ENCODE measurements around the gene LTBP4.
"Not testable (repeated sequence)": the region's sequence is repeated elsewhere in the genome, so short reads cannot be mapped to it uniquely, and the experiment has no call there.

LTBP4 gene

DNA sequence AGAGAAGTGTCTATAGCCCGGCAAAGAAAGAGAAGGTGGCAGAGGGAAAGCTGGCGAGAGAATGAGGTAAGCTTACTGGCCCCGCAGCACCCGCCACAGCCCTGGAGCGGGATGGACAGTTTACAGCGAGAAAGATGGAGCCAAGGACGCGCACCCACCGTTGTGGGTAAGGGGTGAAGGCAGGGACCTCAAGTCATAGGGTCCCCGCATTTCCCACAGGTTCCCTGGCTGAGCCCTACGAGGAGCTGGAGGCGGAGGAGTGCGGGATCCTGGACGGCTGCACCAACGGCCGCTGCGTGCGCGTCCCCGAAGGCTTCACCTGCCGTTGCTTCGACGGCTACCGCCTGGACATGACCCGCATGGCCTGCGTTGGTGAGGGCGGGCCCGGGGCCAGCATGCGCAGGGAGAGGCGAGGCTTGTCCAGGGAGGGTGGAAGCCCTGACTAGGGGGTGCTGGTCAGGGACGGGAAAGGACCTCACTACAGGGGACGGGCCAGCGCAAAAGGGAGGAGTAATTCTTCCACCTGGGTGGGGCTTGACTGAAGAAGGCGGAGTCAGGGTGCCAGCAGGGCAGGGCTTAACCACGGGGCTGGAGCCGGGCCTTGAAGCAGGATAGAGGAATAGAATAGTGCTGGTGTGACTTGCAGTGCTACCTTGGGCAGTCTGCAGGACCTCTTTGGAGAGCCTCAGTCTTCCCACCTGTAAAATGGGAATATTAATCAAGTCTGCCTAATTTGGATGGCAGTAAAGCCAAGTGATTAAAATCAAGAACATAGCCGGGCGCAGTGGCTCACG lies 26.5 kb downstream of the LTBP4 start:
- DNase-seq (ENCODE audit: low read depth): no peak

DNA sequence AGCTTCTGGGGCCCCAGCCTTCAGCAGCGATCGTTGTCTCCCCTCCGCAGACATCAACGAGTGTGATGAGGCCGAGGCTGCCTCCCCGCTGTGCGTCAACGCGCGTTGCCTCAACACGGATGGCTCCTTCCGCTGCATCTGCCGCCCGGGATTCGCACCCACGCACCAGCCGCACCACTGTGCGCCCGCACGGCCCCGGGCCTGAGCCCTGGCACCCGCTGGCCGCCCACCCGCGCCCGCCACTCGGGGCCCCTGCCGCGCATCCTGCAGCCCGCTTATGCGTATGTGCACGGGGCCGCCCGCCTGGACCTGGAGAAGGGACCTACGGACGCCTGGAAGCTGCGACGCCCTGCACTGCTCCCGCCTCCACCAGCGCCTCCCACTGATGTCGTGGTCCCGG lies 28.2 kb downstream of the LTBP4 start:
- no peak for DNase-seq (ENCODE audit: low read depth)

- DNase-seq (ENCODE audit: low read depth): no peak
Measured at GRCh38 chr19:40630571-40631160, 29.5 kb downstream of the LTBP4 start.

- DNase-seq (ENCODE audit: low read depth): no peak
Measured at GRCh38 chr19:40632311-40633036, 31.3 kb downstream of the LTBP4 start.

DNA sequence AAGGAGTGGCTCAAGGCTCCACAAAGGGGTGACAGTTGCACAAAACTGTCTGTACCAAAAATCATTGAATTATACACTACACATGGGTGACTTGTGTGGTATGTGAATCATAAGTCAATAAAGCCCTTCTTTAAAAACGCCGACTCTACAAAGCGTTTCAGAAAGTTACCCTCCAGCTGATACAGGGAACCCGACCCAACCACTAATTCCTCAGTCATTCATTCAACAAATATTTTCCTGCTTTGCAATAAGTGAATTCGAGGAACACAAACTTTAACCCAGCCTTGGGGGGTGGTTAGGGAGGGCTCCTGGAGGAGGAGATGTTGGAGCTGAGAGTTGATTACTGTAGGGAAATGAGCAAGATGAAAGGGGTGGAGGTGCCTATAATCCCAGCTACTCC lies 32.0 kb downstream of the LTBP4 start:
- DNase-seq (ENCODE audit: low read depth): peak; percentile 48

DNA sequence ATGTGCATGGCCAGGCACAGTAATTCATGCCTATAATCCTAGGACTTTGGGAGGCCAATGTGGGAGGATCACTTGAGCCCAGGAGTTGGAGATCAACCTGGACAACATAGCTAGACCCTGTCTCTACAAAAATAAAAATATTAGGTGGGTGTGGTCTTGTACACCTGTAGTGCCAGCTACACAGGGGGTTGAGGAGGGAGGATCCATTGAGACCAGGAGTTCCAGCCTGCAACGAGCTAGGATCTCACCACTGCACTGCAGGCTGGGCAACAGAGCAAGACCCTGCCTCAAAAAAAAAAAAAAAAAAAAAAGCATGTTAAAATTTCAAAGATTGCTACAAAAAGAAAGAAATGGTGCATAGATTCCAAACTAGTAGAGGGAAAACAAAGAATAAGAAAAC lies 37.2 kb downstream of the LTBP4 start:
- no peak for DNase-seq (ENCODE audit: low read depth)

DNA sequence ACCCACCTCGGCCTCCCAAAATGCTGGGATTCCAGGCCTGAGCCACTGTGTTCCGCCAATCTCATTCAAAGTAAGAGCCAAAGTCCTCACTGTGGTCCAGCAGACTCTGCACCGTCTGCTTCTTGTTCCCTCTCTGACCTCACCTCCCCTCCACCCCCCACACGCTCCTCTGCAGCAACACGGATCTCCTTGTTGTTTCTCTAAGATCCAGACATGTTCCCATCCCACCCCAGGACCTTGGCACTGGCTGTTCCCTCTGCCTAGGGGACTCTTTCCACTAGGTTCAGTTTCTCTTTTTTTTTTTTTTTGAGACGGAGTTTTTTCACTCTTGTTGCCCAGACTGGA lies 38.4 kb downstream of the LTBP4 start:
- DNase-seq (ENCODE audit: low read depth): no peak

- no peak for DNase-seq (ENCODE audit: low read depth)
Measured at GRCh38 chr19:40640744-40641143, 39.6 kb downstream of the LTBP4 start.

DNA sequence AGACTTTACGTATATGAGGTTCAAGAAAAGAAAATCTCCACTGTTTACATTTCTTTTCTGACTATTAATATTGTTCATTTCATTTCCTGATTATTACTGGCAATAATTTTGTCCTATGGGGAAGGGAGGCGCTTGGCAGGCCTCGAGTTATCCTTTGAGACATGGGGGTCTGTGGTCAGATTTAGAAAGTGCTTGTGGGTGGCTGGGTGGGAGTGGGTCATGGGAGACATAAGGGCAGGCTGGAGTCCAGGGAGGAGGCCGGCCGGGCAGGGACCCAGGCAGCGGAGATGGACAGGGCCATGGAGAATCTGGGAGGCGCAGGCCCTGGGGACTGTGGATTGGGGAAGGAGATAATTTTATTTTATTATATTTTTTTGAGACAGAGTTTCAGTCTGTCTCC lies 40.1 kb downstream of the LTBP4 start:
- no peak for DNase-seq (ENCODE audit: low read depth)

DNA sequence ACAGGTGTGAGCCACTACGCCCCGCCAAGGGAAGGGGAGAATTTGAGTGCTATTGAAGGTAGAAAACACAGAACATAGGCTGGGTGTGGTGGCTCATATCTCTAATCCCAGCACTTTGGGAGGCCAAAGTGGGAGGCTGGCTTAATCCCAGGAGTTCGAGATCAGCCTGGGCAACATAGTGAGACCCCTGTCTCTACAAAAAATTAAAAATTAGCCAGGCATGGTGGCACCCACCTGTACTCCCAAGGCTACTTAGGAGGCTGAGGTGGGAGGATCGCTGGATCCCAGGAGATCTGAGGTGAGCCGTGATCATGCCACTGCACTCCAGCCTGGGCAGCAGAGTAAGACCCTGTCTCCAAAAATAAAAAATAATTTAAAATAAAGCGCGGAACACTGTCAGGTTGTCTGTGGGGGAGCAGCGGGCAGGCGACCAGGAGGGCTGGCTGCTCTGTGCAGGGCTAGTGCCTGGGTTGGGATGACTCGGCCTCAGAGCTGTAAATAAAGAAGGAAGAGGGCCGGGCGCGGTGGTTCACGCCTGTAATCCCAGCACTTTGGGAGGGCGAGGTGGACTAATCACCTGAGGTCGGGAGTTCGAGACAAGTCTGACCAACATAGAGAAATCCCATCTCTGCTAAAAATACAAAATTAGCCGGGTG lies 41.0 kb downstream of the LTBP4 start:
- no peak for DNase-seq (ENCODE audit: low read depth)

DNA sequence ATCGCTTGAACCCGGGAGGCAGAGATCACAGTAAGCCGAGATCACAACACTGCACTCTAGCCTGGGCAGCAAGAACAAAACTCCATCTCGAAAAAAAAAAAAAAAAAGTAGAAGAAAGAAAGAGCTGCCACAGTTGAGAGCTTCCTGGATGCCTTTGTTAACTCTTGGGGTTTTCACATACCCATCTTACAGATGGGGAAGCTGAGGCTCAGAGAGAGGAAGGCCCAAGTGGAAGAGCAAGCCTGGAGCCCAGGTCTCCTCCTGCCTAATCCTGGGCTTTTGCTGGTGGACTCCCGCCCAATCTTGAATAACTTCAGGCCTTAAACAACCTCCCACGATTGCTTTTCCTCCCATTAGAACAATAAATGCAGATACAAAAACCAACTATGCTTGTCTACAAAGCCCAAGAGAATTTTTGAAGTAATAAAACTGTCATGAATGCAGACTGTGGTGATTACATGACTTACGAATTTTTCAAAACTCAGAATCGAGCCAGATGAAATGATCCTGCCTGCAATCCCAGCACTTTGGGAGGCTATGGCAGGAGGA lies 41.7 kb downstream of the LTBP4 start:
- no peak for DNase-seq (ENCODE audit: low read depth)

GRCh38 chr19:40646743-40647254 lies 45.6 kb downstream of the LTBP4 start:
- DNase-seq (ENCODE audit: low read depth): no peak

DNA sequence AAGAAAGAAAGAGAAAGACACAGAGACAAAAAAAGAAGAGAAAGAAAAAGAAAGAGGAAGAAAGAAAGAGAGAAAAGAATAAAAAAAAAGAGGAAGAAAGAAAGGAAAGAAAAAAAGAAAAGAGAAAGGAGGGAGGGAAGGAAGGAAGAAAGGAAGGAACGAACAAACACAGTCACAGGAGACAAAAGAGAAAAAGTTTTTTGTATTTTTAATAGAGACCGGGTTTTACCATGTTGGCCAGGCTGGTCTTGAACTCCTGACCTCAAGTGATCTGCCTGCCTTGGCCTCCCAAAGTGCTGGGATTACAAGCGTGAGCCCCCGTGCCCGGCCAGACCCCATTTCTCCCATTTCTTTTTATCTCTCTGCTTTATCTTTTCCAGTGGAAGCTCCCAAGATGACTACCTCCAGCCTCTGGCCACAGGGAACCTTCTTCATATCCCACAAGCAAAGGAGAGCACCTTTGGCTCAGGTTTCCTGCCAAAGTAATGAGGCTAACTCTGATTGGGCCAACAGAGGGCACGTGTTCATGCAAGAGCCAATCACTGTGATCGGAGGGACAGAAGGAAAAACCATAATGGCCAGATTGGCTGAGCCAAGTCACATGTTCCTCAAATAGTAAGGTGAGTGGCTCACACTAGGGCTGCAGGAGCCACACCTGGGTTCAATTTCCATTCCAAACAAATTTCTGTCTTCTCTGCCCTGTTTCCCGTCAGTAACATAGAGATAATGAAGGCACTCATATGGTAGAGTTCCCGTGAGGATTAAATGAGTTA lies 48.9 kb downstream of the LTBP4 start:
- DNase-seq (ENCODE audit: low read depth): not testable (repeated sequence)

DNA sequence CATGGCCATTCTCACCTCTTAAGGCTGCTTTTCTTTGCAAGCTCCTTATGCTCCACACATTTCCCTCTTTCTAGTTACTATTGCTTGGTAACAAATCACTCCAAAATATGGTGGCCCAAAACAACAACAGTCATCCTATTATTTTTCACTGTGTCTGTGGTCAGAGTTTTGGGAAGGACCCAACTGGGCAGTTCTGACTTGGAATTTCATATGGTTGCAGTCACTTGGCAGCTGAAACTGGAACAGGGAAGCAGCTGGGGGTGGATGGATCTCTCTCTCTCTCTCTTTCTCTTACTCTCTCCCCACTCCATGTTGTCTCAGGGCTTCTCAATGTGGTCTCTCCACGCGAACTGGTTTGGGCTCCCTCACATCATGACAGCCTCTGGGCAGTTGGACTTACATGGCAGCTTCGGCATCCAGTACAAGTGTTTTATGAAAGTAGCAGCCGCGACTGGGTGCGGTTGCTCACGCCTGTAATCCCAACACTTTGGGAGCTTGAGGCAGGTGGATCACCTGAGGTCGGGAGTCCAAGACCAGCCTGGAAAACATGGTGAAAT lies 49.7 kb downstream of the LTBP4 start:
- no peak for DNase-seq (ENCODE audit: low read depth)

DNA sequence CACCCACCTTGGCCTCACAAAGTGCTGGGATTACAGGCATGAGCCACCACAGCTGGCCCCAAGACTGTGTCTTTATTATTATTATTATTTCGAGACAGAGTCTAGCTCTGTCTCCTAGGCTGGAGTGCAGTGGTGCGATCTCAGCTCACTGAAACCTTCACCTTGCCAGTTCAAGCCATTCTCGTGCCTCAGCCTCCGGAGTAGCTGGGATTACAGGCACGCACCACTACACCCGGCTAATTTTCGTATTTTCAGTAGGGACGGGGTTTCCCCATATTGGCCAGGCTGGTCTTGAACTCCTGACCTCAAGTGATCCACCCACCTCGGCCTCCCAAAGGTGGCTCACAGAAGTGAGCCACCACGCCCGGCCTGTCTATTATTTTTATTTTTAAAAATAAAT lies 51.1 kb downstream of the LTBP4 start:
- not testable (repeated sequence) for DNase-seq (ENCODE audit: low read depth)

DNA sequence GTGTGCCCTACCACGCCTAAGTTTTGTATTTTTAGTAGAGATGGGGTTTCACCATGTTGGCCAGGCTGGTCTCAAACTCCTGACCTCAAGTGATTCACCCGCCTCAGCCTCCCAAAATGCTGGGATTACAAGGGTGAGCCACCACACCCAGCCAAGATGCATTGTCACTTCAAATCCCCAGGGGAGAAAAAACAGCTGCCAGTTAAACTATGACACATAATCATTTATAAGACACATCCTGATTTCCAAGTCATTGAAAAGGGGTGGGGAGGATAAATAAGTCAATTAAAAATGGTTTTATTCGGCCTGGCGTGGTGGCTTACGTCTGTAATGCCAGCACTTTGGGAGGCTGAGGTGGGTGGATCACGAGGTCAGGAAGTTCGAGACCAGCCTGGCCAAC lies 54.5 kb downstream of the LTBP4 start:
- not testable (repeated sequence) for DNase-seq (ENCODE audit: low read depth)

GRCh38 chr19:40658031-40658430 lies 56.9 kb downstream of the LTBP4 start:
- no peak for DNase-seq (ENCODE audit: low read depth)

GRCh38 chr19:40659116-40659515 lies 57.9 kb downstream of the LTBP4 start:
- DNase-seq (ENCODE audit: low read depth): no peak

- DNase-seq (ENCODE audit: low read depth): no peak
Measured at GRCh38 chr19:40659566-40659965, 58.4 kb downstream of the LTBP4 start.

- DNase-seq (ENCODE audit: low read depth): no peak
Measured at GRCh38 chr19:40661616-40662015, 60.4 kb downstream of the LTBP4 start.
